HG02798 (cell line): ENCODE data around the gene LGALS7.

Source experiments
- ATAC-seq: cut with Tn5 transposase; IDR thresholded peaks from one replicate; pipeline ENCODE4 v1.9.1; 2021; ENCODE audit warnings: mild to moderate bottlenecking; ENCODE audit not compliant: unreplicated experiment, poor library complexity

The LGALS7 gene

DNA sequence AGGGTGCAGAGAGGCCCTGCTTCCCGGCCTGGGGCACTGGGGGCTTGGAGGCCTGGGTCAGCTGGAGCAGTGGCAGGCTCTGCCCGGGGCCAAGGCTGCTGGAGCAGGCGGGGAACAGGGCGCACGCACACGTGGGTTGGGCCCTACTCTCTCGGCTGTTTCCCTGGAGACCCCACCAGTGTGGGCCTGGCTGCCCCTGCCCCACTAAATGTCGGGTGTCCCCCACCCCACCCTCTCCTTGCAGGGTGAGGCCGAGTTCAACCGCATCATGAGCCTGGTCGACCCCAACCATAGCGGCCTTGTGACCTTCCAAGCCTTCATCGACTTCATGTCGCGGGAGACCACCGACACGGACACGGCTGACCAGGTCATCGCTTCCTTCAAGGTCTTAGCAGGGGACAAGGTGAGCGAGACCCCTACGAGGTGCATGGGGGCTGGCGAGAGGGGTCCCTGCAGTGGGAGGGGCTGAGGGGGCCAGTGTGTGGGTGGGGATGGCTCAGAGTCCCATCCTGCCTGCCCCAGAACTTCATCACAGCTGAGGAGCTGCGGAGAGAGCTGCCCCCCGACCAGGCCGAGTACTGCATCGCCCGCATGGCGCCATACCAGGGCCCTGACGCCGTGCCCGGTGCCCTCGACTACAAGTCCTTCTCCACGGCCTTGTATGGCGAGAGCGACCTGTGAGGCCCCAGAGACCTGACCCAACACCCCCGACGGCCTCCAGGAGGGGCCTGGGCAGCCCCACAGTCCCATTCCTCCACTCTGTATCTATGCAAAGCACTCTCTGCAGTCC is 44.4 kb downstream of the LGALS7 start:
- no peak for ATAC-seq

DNA sequence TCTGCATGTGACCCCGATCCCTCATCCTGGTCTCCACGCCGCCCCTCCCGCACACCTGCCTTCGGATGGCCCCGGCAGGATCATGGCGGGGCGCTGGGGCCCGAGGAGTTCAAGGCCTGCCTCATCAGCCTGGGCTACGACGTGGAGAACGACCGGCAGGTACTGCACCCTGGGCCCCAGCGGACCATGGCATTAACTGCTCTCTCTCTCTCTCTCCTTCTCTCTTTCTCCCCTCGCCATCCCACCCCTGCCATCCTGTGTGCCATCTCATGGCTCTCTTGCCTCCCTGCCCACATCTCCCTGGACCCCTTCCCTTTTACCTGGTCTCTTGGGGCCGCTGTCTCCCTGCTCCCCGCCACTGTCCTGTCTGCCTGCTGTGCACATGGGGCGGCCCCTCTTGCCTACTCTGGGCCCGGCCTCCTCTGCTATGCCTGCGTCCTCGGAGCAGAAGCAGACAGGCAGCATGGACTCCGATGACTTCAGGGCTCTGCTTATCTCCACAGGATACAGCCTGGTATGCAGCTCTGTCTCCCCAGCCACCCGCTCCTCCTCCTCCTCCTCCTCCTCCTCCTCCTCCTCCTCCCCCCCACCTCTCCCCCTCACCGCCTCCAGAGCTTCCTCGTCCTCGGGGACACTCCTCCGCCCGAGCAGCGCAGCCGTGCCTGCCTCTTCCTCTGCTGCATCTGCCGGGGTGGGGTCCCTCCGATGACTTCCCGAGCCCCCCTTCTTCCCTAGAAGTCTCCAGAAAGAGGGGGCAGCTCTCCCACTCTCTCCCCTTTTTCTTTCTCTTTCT is 45.3 kb downstream of the LGALS7 start:
- ATAC-seq = no peak

DNA sequence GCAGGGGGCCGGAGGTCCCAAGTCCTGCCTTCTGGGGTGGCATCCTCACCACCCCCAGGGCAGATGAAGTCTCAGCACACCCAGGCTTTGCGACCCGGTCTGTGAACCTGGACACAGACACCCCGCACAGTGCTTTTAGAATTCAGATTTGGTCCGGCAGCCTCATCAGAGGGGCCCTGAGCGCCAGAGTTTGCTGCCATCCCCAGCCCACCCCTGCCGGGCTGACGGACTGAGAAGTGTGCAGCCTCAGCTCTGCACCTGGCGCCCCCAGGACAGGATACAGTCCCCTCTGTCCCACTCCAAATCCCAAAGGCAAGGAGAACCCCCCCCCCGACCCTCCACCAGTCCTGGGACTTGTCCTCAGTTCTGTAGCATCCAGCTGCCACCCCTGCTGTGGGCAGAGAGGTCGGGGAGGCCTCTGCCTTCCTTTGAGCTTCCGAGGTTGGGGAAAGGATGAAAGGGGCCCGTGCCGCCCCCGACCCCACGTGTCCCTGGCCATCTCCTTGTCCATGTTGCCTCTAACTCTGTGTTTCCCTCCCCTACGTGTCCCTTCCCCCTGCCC is 45.9 kb downstream of the LGALS7 start:
- ATAC-seq = no peak

DNA sequence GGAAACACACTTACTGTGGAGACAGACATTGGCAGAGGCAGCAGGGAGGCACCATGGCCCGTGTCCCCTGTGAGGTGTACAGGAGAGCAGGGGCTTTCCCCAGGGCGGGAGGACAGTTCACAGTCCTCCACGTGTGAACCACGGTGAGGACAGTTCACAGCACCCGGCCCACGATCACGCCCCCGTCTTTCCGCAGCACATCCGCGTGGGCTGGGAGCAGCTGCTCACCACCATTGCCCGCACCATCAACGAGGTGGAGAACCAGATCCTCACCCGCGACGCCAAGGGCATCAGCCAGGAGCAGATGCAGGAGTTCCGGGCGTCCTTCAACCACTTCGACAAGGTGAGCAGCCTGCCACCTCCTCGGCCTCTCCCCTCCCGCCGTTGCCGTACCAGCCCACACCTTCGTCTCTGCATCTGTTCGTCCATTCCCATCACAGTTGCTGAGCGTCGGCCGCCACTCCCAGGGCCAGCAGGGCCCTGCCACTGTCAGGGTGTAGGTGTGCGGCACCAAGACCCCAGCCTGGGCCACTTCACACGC is 46.5 kb downstream of the LGALS7 start:
- ATAC-seq = no peak

DNA sequence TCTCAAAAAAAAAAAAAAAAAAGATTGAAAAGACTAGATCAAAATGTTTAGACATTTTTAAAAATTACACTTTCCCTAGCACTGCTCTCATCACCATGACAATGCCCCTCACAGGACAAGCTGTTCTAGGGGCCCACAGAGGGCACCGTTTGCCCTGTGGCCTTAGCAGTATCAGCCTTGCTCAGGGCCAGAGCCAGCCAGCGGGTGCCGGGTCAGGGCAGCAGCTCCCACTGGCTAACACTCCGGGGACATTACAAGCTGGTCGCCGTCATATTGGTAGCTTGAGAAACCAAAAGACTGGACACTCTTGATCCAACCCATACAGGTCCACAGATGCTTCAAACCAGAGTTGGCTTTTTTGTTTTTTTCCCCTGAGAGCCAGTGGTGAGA is 47.0 kb downstream of the LGALS7 start:
- ATAC-seq = no peak

DNA sequence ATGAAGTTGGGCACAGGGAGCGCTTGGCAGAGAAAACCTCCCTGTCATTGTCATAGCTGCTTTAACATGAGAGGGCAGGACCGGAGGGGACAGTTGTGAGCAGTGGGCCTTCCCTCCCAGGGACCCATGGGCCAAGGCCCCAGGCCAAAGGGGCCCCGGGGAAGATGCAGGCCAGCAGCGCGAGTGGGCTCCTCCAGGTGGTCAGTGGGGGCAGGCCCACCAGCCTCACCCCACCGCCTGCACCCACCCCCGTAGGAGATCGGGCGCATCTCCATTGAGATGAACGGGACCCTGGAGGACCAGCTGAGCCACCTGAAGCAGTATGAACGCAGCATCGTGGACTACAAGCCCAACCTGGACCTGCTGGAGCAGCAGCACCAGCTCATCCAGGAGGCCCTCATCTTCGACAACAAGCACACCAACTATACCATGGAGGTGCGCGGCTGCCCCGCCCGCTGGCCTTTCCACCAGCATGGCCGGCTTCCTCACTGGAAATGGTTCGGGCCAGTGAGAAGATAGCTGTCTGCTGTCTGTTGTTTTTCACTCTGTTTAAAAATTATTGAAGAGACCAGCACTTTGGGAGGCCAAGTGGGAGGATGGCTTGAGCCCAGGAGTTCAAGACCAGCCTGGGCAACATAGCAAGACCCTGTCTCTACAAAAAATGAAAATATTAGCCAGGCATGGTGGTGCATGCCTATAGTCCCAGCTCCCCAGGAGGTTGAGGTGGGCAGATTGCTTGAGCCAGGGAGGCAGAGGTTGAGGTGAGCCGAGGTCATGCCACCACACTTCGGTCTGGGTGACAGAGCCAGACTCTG is 47.6 kb downstream of the LGALS7 start:
- no peak for ATAC-seq

DNA sequence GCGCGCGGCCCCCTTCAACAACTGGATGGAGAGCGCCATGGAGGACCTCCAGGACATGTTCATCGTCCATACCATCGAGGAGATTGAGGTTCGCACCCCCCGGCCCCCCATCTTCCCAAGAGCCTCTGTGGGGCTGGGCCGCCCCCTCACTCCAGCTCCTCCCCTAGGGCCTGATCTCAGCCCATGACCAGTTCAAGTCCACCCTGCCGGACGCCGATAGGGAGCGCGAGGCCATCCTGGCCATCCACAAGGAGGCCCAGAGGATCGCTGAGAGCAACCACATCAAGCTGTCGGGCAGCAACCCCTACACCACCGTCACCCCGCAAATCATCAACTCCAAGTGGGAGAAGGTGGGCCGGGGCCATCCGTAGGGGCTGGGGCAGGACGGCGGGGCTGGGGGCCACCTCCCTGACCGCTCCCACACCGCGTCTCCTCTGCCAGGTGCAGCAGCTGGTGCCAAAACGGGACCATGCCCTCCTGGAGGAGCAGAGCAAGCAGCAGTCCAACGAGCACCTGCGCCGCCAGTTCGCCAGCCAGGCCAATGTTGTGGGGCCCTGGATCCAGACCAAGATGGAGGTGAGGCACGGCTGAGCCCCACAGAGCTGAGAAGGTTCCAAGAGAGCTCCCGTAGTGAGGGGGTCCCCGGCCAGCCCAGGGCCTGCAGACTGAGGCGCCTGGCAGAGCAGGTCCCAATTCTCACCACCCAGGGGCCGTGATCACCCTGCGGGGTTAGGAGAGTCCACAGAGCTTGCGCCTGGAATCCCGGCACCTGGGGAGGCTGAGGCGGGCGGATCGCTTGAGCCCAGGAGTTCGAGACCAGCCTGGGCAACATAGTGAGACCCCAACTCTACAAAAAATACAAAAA is 49.1 kb downstream of the LGALS7 start:
- no peak for ATAC-seq

DNA sequence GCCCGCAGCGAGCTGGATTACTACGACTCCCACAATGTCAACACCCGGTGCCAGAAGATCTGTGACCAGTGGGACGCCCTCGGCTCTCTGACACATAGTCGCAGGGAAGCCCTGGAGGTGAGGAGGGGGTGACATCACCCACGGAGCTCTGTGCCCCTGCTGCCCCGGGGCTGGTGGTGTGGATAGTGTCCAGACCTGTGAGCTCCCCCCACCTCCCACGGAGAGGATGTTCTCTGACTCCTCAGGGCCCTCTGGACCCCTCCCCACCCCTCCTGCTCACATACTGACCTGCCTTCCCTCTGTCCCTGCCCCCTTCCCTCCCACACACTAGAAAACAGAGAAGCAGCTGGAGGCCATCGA is 49.7 kb downstream of the LGALS7 start:
- no peak for ATAC-seq

DNA sequence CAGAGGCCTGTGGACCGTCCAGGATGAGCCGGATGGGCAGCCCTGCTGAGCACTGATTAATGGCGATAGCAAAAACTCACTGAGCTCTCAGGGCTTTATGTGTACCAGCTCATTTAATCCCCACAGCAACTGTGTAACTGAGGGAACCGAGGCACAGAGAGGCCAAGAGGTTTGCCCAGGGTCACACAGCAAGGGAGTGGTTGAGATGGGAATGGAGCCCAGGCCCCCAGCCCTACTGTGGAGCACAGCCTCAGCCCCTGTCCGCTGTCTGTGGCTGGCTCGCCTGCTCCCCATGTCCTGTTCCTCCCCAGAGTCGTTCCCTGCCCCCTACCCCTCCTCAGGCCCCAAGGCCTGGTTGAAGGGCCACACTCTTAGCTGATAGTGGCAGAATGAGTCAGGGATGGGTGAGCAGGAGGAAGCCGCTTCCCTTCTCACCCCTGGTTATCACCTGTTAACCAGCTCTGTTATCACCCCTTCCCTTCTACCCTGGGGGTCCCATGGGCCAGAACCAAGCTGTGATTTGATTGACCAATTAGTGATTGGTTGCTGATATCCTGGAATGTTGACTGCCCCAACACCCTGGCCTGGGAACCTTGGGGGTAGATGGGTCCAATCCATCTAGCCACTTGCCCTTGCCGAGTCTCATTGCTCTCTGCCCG is 50.2 kb downstream of the LGALS7 start:
- no peak for ATAC-seq

DNA sequence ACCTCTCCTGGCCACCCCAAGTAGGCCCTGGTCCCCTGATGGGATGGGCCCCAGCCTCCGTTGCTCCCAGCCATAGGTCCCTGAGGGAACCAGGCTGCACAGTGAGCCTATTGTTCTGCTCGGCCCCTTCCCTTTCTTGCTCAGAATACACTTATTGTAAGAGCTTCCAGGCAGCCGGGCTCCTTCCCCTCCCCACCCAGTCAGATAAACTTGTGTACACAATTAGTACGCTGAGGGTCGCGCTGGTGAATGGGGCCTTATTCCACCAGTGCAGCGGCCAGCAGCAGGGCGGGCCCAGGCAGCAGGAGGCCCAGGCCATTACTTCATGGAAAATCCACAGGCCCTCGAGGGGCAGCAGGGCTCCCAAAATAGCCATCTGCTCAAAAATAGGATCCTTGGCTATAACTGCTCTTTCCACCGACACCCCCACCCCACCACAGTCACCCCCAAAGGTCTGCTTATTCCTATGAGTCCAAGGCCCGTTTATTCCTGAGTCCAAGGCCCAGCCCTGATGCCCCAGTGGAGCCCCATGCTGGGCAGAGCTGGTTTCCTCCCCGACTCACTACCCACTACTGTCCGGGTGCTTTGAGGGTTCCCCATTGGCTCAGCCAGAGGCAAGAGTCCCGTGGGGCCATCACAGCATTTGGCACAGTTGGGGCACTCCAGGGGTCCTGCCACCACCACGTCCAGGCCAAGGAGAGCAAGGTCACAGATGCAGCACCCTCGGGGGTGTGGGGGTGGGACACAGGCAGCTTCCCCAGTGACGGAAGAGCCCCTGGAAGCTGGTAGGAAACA is 51.1 kb downstream of the LGALS7 start:
- no peak for ATAC-seq

DNA sequence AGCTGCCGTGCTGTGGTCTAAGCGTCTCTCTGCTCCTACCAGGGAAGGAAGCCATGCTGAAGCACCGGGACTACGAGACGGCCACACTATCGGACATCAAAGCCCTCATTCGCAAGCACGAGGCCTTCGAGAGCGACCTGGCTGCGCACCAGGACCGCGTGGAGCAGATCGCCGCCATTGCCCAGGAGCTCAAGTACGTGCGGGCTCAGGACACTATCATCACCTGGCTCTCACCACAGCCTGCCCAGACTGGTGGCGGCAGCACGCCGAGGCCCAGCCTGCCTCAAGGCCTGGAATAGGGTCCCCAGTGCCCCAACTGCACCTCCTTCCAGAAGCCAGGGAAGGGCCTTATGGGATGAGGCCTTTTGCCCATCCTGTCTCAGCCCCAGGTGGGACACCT is 51.8 kb downstream of the LGALS7 start:
- no peak for ATAC-seq
